ENCODE data around the gene NT5E.

DNA sequence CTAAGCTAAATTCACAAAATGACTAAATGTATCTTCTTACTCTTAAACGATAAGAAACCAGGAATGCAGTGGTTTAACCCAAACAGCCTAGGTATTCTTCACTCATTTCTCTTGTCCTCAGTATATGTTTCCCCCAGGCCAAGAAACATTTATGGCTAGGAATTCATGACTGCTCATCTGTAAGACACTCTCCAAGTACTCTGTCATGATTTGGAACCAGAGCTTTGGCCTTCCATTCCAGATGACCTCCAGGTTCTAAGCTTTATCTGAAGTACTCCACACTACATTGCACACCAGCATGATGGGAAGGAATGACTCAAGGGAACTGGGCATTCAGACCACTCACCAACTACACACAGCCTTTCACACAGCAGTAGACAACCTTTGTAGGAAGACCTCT lies 29.3 kb downstream of the NT5E start:
- TF ChIP-seq, protein P1, sequence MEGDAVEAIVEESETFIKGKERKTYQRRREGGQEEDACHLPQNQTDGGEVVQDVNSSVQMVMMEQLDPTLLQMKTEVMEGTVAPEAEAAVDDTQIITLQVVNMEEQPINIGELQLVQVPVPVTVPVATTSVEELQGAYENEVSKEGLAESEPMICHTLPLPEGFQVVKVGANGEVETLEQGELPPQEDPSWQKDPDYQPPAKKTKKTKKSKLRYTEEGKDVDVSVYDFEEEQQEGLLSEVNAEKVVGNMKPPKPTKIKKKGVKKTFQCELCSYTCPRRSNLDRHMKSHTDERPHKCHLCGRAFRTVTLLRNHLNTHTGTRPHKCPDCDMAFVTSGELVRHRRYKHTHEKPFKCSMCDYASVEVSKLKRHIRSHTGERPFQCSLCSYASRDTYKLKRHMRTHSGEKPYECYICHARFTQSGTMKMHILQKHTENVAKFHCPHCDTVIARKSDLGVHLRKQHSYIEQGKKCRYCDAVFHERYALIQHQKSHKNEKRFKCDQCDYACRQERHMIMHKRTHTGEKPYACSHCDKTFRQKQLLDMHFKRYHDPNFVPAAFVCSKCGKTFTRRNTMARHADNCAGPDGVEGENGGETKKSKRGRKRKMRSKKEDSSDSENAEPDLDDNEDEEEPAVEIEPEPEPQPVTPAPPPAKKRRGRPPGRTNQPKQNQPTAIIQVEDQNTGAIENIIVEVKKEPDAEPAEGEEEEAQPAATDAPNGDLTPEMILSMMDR (IDR thresholded peaks at IDR 0.05; ENCODE audit: low read length): no peak
- TF ChIP-seq EZH2 (IDR thresholded peaks at IDR 0.05; ENCODE audit: borderline replicate concordance, low read length): no peak

All from OCI-LY1 (cell line).